Effector memory CD8-positive, alpha-beta T cell (primary cell): ENCODE results near the gene TRMT10C.
A peak's percentile ranks its signal among the peaks of the same experiment; 100 is the strongest.
"Not testable (repeated sequence)": the region's sequence is repeated elsewhere in the genome, so short reads cannot be mapped to it uniquely, and the experiment has no call there.

Experiments
- ATAC-seq: fragments of 150-1000 bp; cut with Tn5 transposase; replicated peaks from 2 replicates; pipeline ENCODE4 v1.10.0; 2021; ENCODE audit warnings: mild to moderate bottlenecking, moderate library complexity
- DNase-seq, 3 experiments: peaks; one replicate each; pipeline ENCODE4 v3.0.0; 2021
- H3K27ac Mint-ChIP-seq, 2 donors: one replicate each; pipeline ENCODE4 v1.8.0; 2022; ENCODE audit warnings: mild to moderate bottlenecking in 2 of 2, mixed read lengths in 2 of 2, moderate library complexity in 2 of 2
- H3K27me3 Mint-ChIP-seq, 2 donors: one replicate each; pipeline ENCODE4 v1.8.0; 2022; ENCODE audit warnings: mixed read lengths in 2 of 2
- H3K36me3 Mint-ChIP-seq: one replicate; pipeline ENCODE4 v1.8.0; 2022; ENCODE audit warnings: mild to moderate bottlenecking, moderate library complexity, mixed read lengths; ENCODE audit not compliant: insufficient read depth
- H3K4me1 Mint-ChIP-seq, 2 donors: one replicate each; pipeline ENCODE4 v1.8.0; 2022; ENCODE audit warnings: low read depth in 2 of 2, mixed read lengths in 2 of 2
- H3K4me3 Mint-ChIP-seq, 2 donors: one replicate each; pipeline ENCODE4 v1.8.0; 2022; ENCODE audit warnings: mild to moderate bottlenecking in 2 of 2, mixed read lengths in 2 of 2, moderate library complexity in 2 of 2
- H3K9me3 Mint-ChIP-seq, 2 donors: one replicate each; pipeline ENCODE4 v1.8.0; 2022; ENCODE audit warnings: mixed read lengths in 2 of 2

TRMT10C gene

DNA sequence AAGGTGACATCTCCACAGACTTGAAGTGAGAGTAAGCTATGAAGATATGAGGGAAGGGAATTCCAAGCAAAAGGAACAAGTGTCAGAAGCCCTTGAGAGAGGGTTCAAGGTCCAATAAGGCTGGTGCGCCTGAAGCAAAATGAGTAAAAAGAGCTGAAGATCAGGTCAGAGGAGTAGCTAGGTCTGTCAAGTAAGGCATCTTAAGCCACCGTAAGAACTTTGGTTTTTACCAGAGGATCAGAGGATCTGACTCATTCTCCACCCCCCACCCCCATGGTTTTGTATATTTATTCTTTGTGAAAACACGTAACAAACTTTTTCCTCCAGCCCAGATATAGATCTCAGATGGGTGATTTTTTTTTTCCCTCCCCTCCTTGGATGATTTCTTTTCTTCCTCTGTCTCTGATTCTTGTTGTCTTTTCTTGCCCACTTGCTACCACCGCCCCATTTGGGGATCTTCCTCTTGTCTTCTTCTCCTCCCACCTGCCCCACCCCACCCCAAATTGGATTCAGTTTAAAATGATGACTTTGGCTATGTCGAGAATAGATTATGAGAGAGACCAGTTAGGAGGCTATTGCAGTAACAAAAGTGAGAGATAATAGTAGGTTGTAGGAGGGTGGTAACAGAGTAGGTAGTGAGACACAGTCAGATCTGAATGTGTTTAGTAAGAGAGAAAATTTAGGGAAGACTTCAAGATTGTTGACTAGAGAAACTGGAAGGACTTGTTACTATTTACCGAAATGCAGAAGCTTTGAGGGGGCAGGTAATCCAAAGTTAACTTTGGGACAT lies 6.1 kb downstream of the TRMT10C start:
- DNase-seq (no peak), ATAC-seq (no peak)
- Mint-ChIP-seq H3K27me3 (no peaks in the 10 kb centered on the region), H3K4me3 (no peak overlapping the region), H3K27ac (no peak overlapping the region), H3K4me1 (peaks cover 8 to 13% of the 10 kb centered on the region in 2 donors), H3K9me3 (no peaks in the 10 kb centered on the region), H3K36me3 (peaks cover 43% of the 10 kb centered on the region)

- H3K36me3 Mint-ChIP-seq, result peaks cover 38% of the 10 kb centered on the region
- H3K27ac Mint-ChIP-seq, result peak overlapping the region in 1 of 2 donors; percentile 16
- no peak overlapping the region for H3K4me3 Mint-ChIP-seq
- no peaks in the 10 kb centered on the region for H3K9me3 Mint-ChIP-seq
- peaks cover 17 to 24% of the 10 kb centered on the region in 2 donors for H3K4me1 Mint-ChIP-seq
- H3K27me3 Mint-ChIP-seq, result no peaks in the 10 kb centered on the region
- ATAC-seq, result no peak
- no peak for DNase-seq
Observed at GRCh38 chr3:101571028-101571895, 9.6 kb downstream of the TRMT10C start.

GRCh38 chr3:101573449-101574387 lies 12.1 kb downstream of the TRMT10C start, which contains the start of gene PCNP:
TSS of gene PCNP (plus strand) at chr3:101574180. CDS start at chr3:101574216, 36 bp downstream.
- ATAC-seq (peak; percentile 81), DNase-seq (peak; percentile 99 to 100 (median 99))
- peaks cover 47% of the 10 kb centered on the region for H3K36me3 Mint-ChIP-seq
- peaks cover 21 to 34% of the 10 kb centered on the region in 2 donors for H3K4me1 Mint-ChIP-seq
- no peaks in the 10 kb centered on the region for H3K9me3 Mint-ChIP-seq
- peak within 1 kb of the TSS; percentile 96 to 100 for H3K27ac Mint-ChIP-seq
- peak within 1 kb of the TSS; percentile 86 to 94 for H3K4me3 Mint-ChIP-seq
- no peaks in the 10 kb centered on the region for H3K27me3 Mint-ChIP-seq

- peak overlapping the region; percentile 96 to 100 for H3K27ac Mint-ChIP-seq
- peaks cover 23 to 41% of the 10 kb centered on the region in 2 donors for H3K4me1 Mint-ChIP-seq
- H3K9me3 Mint-ChIP-seq, result no peaks in the 10 kb centered on the region
- H3K36me3 Mint-ChIP-seq, result peaks cover 47% of the 10 kb centered on the region
- no peaks in the 10 kb centered on the region for H3K27me3 Mint-ChIP-seq
- ATAC-seq (peak; percentile 51), DNase-seq (peak; percentile 46 to 63 (median 51))
- H3K4me3 Mint-ChIP-seq, result peak overlapping the region; percentile 86 to 94
Observed at GRCh38 chr3:101574388-101575112, 12.9 kb downstream of the TRMT10C start.

DNA sequence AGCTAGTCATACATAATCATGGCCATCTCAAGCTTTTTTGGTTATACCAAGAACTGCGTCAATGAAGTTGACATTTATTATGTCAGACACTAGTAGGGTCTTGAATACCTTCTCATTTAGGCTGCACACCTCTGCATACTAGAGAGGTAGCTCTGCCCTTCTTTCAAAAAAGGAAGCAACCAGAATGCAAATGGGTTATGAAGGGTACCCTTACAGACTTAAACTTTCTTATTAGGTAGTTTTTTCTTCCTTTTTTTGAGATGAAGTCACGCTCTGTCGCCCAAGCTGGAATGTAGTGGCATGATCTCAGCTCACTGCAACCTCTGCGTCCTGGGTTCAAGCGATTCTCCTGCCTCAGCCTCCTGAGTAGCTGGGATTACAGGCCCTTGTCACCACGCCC lies 15.6 kb downstream of the TRMT10C start:
- DNase-seq (no peak), ATAC-seq (no peak)
- Mint-ChIP-seq H3K9me3 (no peaks in the 10 kb centered on the region), H3K27ac (no peak overlapping the region), H3K36me3 (peaks cover 65% of the 10 kb centered on the region), H3K27me3 (no peaks in the 10 kb centered on the region), H3K4me1 (peaks cover 27 to 53% of the 10 kb centered on the region in 2 donors), H3K4me3 (peak overlapping the region in 1 of 2 donors; percentile 20)

DNA sequence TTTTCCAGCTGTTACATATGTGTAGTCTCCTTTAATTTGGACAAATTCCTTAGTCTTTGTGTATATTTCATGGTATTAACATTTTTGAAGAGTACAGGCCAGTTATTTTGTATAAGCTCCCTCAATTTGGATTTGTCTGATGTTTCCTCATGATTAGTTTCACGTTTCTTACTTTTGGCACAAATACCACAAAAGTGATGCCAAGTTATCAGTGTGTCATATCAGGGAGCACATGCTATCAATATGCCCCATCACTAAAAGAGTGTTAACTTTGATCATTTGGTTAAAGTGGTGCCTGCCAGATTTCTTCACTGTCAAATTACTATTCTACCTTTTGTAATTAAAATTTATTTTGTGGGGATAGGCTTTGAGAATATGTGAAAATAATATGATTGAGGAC lies 26.9 kb downstream of the TRMT10C start:
- ATAC-seq (no peak), DNase-seq (no peak)
- Mint-ChIP-seq H3K4me3 (no peak overlapping the region), H3K36me3 (peaks cover 77% of the 10 kb centered on the region), H3K4me1 (peaks cover 11 to 33% of the 10 kb centered on the region in 2 donors), H3K27ac (peak overlapping the region; percentile 72 to 73), H3K9me3 (no peaks in the 10 kb centered on the region), H3K27me3 (no peaks in the 10 kb centered on the region)

- H3K27ac Mint-ChIP-seq, result peak overlapping the region; percentile 67 to 82
- peaks cover 10 to 25% of the 10 kb centered on the region in 2 donors for H3K4me1 Mint-ChIP-seq
- DNase-seq, result no peak
Observed at GRCh38 chr3:101591071-101591470, 29.4 kb downstream of the TRMT10C start.

GRCh38 chr3:101602731-101603130 lies 41.1 kb downstream of the TRMT10C start:
- Mint-ChIP-seq H3K27me3 (no peaks in the 10 kb centered on the region), H3K9me3 (no peaks in the 10 kb centered on the region), H3K36me3 (peaks cover 4% of the 10 kb centered on the region), H3K27ac (no peak overlapping the region), H3K4me1 (peaks cover 0 to 4% of the 10 kb centered on the region in 2 donors), H3K4me3 (no peak overlapping the region)
- ATAC-seq (no peak), DNase-seq (no peak)

More at GRCh38 chr3:101591071-101591470, 29.4 kb downstream of the TRMT10C start:
- H3K9me3 Mint-ChIP-seq, result no peaks in the 10 kb centered on the region
- H3K4me3 Mint-ChIP-seq, result no peak overlapping the region
- peaks cover 72% of the 10 kb centered on the region for H3K36me3 Mint-ChIP-seq
- ATAC-seq, result peak; percentile 42
- H3K27me3 Mint-ChIP-seq, result no peaks in the 10 kb centered on the region

DNA sequence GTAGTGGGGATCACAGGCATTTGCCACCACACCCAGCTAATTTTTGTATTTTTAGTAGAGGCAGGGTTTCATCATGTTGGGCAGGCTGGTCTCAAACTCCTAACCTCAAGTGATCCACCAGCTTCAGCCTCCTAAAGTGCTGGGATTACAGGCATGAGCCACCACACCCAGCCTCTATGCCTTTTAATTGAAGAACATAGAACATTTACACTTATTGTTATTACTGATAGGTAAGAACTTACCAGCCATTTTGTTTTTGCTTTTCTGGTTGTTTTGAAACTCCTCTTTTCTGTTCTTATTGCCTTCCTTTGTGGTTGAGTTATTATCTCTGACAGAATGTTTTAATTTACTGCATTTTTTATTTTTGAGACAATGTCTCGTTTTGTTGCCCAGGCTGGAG lies 41.5 kb downstream of the TRMT10C start:
- no peak for DNase-seq
- H3K36me3 Mint-ChIP-seq, result peaks cover 4% of the 10 kb centered on the region
- H3K4me3 Mint-ChIP-seq, result no peak overlapping the region
- H3K27ac Mint-ChIP-seq, result no peak overlapping the region
- no peak for ATAC-seq
- H3K4me1 Mint-ChIP-seq, result peaks cover 0 to 3% of the 10 kb centered on the region in 2 donors
- no peaks in the 10 kb centered on the region for H3K9me3 Mint-ChIP-seq
- H3K27me3 Mint-ChIP-seq, result no peaks in the 10 kb centered on the region

GRCh38 chr3:101605398-101605797 lies 43.7 kb downstream of the TRMT10C start:
- not testable (repeated sequence) for ATAC-seq, H3K9me3 Mint-ChIP-seq, DNase-seq, H3K27me3 Mint-ChIP-seq, H3K4me1 Mint-ChIP-seq, H3K27ac Mint-ChIP-seq, H3K36me3 Mint-ChIP-seq, H3K4me3 Mint-ChIP-seq

GRCh38 chr3:101611023-101611422 lies 49.4 kb downstream of the TRMT10C start:
- ATAC-seq (no peak), DNase-seq (no peak)
- no peak overlapping the region for H3K27ac Mint-ChIP-seq
- H3K9me3 Mint-ChIP-seq, result no peaks in the 10 kb centered on the region
- H3K36me3 Mint-ChIP-seq, result no peaks in the 10 kb centered on the region
- no peak overlapping the region for H3K4me3 Mint-ChIP-seq
- no peaks in the 10 kb centered on the region for H3K27me3 Mint-ChIP-seq
- no peaks in the 10 kb centered on the region for H3K4me1 Mint-ChIP-seq

DNA sequence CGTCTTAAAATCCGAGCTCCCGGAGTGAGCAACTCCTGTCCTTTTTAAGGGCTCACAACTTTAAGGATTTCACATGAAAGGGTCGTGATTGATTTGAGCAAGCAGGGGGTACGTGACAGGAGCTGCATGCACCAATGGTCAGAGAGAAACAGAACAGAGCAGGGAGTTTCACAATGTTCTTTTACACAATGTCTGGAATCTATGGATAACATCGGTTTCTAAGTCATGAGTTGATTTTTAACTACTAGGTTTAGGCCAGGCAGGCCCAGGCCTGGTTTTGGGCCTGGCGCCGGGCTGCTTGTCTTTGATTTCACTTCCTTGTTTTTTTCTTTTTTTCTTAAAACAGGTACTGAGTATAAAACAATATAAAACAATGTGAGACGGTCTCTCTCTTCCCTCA lies 51.3 kb downstream of the TRMT10C start:
- H3K4me1 Mint-ChIP-seq, H3K36me3 Mint-ChIP-seq, ATAC-seq, DNase-seq, H3K4me3 Mint-ChIP-seq, H3K27me3 Mint-ChIP-seq, H3K9me3 Mint-ChIP-seq: not testable (repeated sequence)
- peak overlapping the region in 1 of 2 donors; percentile 35 for H3K27ac Mint-ChIP-seq
